A673 (cell line): Measurements from ENCODE around the gene LIMCH1.

Source experiments
- EZH2 ChIP-seq: fragments of 200-600 bp; sonication (generic); IDR thresholded peaks from 2 replicates; pipeline ENCODE4 v1.6.1; 2017; ENCODE audit warnings: borderline replicate concordance, low read depth, mild to moderate bottlenecking, mixed read lengths, antibody characterized with exemption, low read length; ENCODE audit not compliant: poor library complexity, severe bottlenecking
- TF ChIP-seq, protein P1 (sequence below): fragments of 300-800, 200-600 bp; sonication (generic); conservative IDR thresholded peaks from 2 replicates; pipeline ENCODE4 v1.5.1; 2017; ENCODE audit warnings: low read depth, mild to moderate bottlenecking, antibody characterized with exemption, low read length, moderate library complexity, mixed read lengths

DNA sequence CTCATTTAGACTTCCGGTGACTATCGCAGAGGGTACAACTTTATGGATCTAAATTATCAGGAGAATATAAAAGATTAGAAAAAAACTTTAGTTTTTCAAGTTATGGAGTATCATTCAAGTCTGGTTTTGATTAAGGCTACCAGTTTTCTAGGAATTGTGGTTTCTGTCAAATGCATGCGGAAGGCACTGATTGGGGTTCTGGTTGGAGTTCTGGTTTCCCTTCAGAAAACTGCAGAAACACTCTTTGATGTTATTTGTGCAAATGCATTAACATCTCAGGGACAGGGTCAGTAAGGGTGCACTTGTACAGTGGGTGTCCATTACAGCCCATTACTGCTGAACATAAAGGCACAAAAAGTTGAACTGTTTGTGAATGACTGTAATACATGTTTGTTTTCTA lies 100.2 kb downstream of the LIMCH1 start:
- TF ChIP-seq, protein P1, sequence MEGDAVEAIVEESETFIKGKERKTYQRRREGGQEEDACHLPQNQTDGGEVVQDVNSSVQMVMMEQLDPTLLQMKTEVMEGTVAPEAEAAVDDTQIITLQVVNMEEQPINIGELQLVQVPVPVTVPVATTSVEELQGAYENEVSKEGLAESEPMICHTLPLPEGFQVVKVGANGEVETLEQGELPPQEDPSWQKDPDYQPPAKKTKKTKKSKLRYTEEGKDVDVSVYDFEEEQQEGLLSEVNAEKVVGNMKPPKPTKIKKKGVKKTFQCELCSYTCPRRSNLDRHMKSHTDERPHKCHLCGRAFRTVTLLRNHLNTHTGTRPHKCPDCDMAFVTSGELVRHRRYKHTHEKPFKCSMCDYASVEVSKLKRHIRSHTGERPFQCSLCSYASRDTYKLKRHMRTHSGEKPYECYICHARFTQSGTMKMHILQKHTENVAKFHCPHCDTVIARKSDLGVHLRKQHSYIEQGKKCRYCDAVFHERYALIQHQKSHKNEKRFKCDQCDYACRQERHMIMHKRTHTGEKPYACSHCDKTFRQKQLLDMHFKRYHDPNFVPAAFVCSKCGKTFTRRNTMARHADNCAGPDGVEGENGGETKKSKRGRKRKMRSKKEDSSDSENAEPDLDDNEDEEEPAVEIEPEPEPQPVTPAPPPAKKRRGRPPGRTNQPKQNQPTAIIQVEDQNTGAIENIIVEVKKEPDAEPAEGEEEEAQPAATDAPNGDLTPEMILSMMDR = no peak
- no peak for TF ChIP-seq EZH2
